NCI-H1105 treated with DMSO at 0.1 percent for 48 hours (cell line): ENCODE measurements around the gene CD82.

Source experiments
- DNase-seq: peaks from one replicate; lab custom pipeline; 2025; lab: John Stamatoyannopoulos, UW

CD82 gene

GRCh38 chr11:44601471-44602370 is 36.3 kb downstream of the CD82 start:
- DNase-seq = no peak

GRCh38 chr11:44602891-44603310 is 37.4 kb downstream of the CD82 start:
- no peak for DNase-seq

DNA sequence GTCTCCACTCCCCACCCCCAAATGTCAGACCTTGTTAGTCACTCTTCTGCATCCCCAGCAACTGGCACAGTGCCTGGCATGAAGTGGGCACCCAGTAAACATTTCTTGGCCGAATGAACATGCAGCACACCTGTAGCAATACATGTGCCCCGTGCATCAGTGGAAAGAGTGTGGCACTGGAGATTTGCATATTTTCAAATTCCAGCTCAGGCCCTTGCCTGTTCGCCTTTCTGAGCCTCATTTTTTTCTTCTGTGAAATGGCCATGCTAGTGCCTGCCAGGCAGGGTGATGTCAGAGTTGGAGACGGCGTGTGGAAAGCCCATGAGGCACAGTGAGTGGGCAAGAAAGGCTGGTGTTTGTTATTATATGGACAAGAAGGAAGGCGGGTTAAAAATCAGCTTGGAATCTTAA is 38.7 kb downstream of the CD82 start:
- DNase-seq = peak; percentile 88

- no peak for DNase-seq
These were observed 39.7 kb downstream of the CD82 start for GRCh38 chr11:44605068-44605708.

DNA sequence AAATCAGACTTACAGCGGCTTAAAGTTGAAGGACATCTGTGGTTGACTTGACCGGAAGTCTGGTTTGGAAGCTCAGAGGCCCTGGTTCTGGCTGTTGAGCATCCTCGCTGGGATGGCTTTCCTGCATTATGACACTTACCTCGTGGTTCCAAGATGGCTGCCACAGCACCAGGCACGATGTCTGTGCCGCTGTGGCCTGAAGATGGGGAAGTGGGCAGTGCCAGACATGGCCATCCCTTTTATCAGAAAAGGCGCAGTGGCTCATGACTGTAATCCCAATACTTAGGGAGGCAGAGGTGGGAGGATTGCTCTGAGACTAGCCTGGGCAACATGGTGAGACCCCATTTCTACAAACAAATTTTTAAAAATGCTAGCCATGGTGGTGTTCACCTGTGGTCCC is 40.5 kb downstream of the CD82 start:
- DNase-seq = no peak

GRCh38 chr11:44606472-44606871 is 41.0 kb downstream of the CD82 start:
- DNase-seq = no peak

- no peak for DNase-seq
These were observed 42.0 kb downstream of the CD82 start for GRCh38 chr11:44607319-44607962.

DNA sequence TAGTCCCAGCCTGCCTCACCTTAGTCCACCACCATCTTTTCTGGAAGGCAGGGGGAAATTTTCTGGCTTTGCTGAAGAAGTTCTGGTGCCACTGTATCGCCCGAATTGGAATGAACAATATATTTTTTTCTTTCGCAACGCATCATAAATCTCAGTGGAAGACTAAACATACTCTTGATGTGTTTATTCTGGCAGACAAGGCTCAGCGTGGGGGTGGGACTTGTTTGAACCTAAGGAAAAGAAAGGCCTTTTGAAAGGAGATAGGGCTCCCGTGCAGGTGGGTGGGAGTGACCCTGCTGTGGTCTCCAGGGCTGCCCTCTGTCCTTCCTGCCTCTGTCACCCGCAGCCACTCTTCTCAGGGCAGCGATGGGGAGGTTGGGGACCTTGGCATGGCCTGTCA is 42.5 kb downstream of the CD82 start:
- no peak for DNase-seq

- peak; percentile 28 for DNase-seq
These were observed 43.2 kb downstream of the CD82 start for GRCh38 chr11:44608651-44608990.

GRCh38 chr11:44608991-44609782 is 43.7 kb downstream of the CD82 start:
- DNase-seq = no peak

- no peak for DNase-seq
These were observed 44.3 kb downstream of the CD82 start for GRCh38 chr11:44609783-44610155.

DNA sequence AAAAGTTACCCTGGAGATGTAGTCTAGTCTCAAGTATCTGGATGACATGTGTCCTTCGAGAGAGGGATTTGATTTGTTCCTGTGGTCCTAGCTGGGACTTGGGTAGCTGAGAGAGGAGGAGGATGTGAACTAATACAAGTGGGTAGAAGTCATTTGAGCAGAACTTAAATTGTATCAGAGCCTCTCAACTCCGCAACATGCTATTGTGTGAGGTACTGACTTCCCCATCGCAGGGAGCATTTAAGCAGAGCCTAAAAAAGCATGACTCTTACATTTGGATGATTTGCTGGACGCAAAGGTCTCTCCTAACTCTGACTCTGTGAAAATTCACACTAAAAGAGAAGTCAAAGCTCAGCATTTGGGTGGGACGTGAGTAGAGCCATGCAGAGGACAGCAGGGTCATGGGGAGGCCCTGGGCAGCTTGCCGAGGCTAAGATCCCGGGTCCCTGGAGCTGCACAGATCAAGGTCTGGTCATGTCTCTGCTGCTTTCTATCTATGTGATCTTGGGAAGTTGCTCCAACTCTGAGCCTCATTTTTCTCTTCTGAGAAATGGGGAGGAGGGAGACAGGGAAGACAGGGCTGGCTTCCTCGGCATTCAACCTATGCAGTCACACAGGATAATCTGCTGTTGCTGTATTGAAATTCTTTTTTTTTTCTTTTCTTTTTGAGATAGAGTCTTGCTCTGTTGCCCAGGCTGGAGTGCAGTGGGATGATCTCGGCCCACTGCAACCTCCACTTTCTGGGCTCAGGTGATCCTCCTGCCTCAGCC is 44.9 kb downstream of the CD82 start:
- DNase-seq = no peak

- no peak for DNase-seq
These were observed 45.6 kb downstream of the CD82 start for GRCh38 chr11:44611088-44611487.

- DNase-seq = no peak
These were observed 46.4 kb downstream of the CD82 start for GRCh38 chr11:44611687-44612434.

DNA sequence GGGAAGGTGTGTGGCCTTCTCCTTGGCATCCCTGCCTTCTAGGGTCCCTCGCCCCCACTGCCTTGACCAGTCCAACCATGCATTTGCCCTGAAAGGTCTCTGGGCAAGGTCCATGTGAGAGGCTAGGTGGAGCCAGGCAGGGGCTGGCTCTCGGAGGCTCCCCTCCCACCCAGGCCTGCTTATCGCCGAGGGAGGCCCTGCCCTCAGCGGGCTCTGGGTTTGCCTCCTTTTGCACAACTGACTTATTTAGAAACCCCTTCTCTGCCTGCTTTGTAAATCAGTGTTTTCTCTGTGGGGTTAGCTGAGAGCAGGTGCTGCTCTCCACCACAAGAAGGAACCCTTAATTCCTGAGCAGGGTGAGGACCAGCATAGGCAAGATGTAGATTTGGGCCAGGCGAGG is 47.7 kb downstream of the CD82 start:
- DNase-seq = no peak

DNA sequence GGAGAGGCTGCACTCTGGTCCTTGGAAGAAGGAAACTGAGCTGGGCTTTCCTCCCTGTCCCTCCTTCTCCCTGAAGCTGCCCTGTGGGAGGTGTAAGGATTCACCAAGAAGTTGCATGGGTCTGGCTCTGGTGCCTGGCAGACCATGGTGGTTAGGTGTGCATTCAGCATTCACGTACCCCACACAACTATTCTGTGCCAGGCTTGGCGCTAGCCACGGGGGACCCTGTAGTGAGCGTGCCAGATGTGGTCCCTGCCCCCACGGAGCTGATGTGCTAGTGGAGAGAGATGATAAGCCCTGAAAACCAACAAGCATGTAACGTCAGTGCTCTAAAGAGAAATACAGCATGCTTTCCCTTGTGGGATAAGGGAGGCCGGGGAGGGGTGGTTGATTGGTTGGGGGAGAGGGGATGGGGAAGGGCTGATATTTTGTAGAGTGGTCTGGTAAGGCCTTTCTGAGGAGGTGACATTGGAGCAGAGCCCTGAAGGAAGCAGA is 48.9 kb downstream of the CD82 start:
- DNase-seq = no peak

GRCh38 chr11:44615041-44615755 is 49.7 kb downstream of the CD82 start:
- no peak for DNase-seq

DNA sequence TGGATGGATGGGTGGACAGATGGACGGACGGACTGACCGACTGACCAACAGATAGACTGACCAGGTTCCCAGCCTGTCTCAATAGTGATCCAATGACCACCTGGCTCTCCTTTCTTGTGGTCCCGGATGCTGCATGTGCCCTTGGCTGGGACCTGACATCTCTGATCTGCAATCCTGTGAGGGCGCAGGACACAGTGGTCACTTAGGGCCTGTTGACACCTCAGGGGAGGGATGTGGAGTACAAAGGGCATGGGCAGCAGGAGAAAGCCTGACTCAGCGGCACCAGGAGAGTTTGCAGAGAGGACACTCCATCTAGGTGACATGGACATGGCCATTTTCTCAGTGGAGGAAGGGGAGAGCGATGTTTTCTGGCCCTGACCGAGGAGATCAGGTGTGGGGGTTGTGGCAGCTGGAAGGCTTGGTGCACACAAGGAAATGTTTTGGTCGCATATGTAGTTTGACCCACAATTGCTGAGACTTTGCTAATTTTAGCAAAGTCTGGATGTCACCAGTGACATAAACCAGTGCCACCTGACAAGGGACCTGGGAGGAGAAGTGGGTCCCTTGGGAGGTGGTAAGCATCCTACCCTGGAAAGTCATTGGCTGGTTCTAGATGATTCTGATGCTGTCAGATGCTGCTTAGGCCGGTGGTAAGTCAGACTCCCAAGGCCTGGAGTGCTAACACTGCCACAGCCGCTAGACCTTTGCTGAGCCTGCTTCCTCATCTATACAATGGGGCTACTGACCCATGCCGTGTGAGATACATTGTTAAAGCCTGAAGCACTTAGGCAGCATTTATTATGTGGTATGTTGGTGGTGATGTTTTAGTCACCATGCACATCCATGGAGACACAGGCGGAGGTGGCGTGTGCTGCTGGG is 50.7 kb downstream of the CD82 start:
- DNase-seq = no peak
